Mesenchymal stem cell (in vitro differentiated cells and primary cell): ENCODE results near the gene GALNT13.

ENCODE experiments used
- DNase-seq: peaks from one replicate; pipeline ENCODE4 v3.0.0-alpha.2; 2013
- H2AFZ ChIP-seq: one replicate; pipeline ENCODE4 v1.6.1; 2013; ENCODE audit warnings: low read depth, mild to moderate bottlenecking, control low read depth, inconsistent platforms, low read length, moderate library complexity
- H2AK5ac ChIP-seq: 2 replicates; pipeline ENCODE4 v1.6.1; 2013; ENCODE audit warnings: low read length, moderate library complexity, mild to moderate bottlenecking, inconsistent platforms; ENCODE audit not compliant: severe bottlenecking
- H2BK120ac ChIP-seq: one replicate; pipeline ENCODE4 v1.6.1; 2013; ENCODE audit warnings: low read depth, mild to moderate bottlenecking, inconsistent platforms, low read length, moderate library complexity
- H2BK12ac ChIP-seq, 2 experiments: one replicate each; pipeline ENCODE4 v1.6.1; 2013; ENCODE audit warnings: inconsistent platforms in 2 of 2, low read length in 2 of 2, mild to moderate bottlenecking in 2 of 2, moderate library complexity in 2 of 2, control low read depth in 1 of 2
- H2BK15ac ChIP-seq: one replicate; pipeline ENCODE4 v1.6.1; 2013; ENCODE audit warnings: mild to moderate bottlenecking, low read depth, inconsistent platforms; ENCODE audit not compliant: poor library complexity, severe bottlenecking
- H2BK5ac ChIP-seq: 2 replicates; pipeline ENCODE4 v1.6.1; 2013; ENCODE audit warnings: low read depth, mild to moderate bottlenecking, low read length, control low read depth, inconsistent platforms; ENCODE audit not compliant: poor library complexity, severe bottlenecking
- H3K14ac ChIP-seq, 2 experiments: one replicate each; pipeline ENCODE4 v1.6.1; 2013; ENCODE audit warnings: inconsistent platforms in 2 of 2, low read length in 2 of 2, control low read depth in 1 of 2, mild to moderate bottlenecking in 1 of 2, moderate library complexity in 1 of 2
- H3K18ac ChIP-seq, 2 experiments: one replicate each; pipeline ENCODE4 v1.6.1; 2013; ENCODE audit warnings: inconsistent platforms in 2 of 2, low read length in 2 of 2, control low read depth in 1 of 2, low read depth in 1 of 2, mild to moderate bottlenecking in 1 of 2
- H3K23ac ChIP-seq, 2 experiments: one replicate each; pipeline ENCODE4 v1.6.1; 2013; ENCODE audit warnings: inconsistent platforms in 2 of 2, low read length in 2 of 2, mild to moderate bottlenecking in 2 of 2, moderate library complexity in 2 of 2, control low read depth in 1 of 2
- H3K27ac ChIP-seq: 2 replicates; pipeline ENCODE4 v1.5.1; 2013; ENCODE audit warnings: mild to moderate bottlenecking, moderate library complexity, low read length, control low read depth, inconsistent platforms; ENCODE audit not compliant: poor library complexity, severe bottlenecking
- H3K27me3 ChIP-seq, 2 experiments: 2 replicates each; pipeline versions ENCODE4 v1.6.1 to v1.7.0; 2013; ENCODE audit warnings: low read length in 2 of 2, mild to moderate bottlenecking in 2 of 2, moderate library complexity in 2 of 2, control low read depth in 1 of 2, inconsistent platforms in 1 of 2; ENCODE audit not compliant: control insufficient read depth in 1 of 2, insufficient read depth in 1 of 2
- H3K36me3 ChIP-seq, 2 experiments: 2 replicates each; pipeline versions ENCODE4 v1.6.1 to v1.7.0; 2013; ENCODE audit warnings: low read length in 2 of 2, control low read depth in 1 of 2, inconsistent platforms in 1 of 2, low read depth in 1 of 2, mild to moderate bottlenecking in 1 of 2; ENCODE audit not compliant: insufficient read depth in 2 of 2, control insufficient read depth in 1 of 2
- H3K4ac ChIP-seq, 2 experiments: one replicate each; pipeline ENCODE4 v1.6.1; 2013; ENCODE audit warnings: inconsistent platforms in 2 of 2, low read length in 2 of 2, mild to moderate bottlenecking in 2 of 2, moderate library complexity in 2 of 2, control low read depth in 1 of 2, low read depth in 1 of 2
- H3K4me1 ChIP-seq: 2 replicates; pipeline ENCODE4 v1.6.1; 2013; ENCODE audit warnings: low read depth, low read length, control low read depth; ENCODE audit not compliant: control insufficient read depth, insufficient read depth
- H3K4me2 ChIP-seq: 2 replicates; pipeline ENCODE4 v1.6.1; 2013; ENCODE audit warnings: low read length, mild to moderate bottlenecking, inconsistent platforms; ENCODE audit not compliant: poor library complexity, severe bottlenecking
- H3K4me3 ChIP-seq, 2 experiments: 2 replicates each; pipeline versions ENCODE4 v1.5.1 to v1.7.0; 2013; ENCODE audit warnings: low read length in 2 of 2, mild to moderate bottlenecking in 2 of 2, control low read depth in 1 of 2, low read depth in 1 of 2; ENCODE audit not compliant: insufficient read depth in 1 of 2
- H3K79me1 ChIP-seq: replicated peaks from 2 replicates; pipeline ENCODE4 v1.6.1; 2013; ENCODE audit warnings: mild to moderate bottlenecking, control low read depth, low read length, inconsistent platforms; ENCODE audit not compliant: poor library complexity, severe bottlenecking
- H3K9ac ChIP-seq: 2 replicates; pipeline ENCODE4 v1.7.0; 2013; ENCODE audit warnings: mild to moderate bottlenecking, low read length, moderate library complexity
- H3K9me3 ChIP-seq: 2 replicates; pipeline ENCODE4 v1.7.0; 2013; ENCODE audit warnings: mild to moderate bottlenecking, low read length; ENCODE audit not compliant: control insufficient read depth
- H4K8ac ChIP-seq: one replicate; pipeline ENCODE4 v1.6.1; 2013; ENCODE audit warnings: inconsistent platforms, mild to moderate bottlenecking, low read length, moderate library complexity
- H4K91ac ChIP-seq: one replicate; pipeline ENCODE4 v1.6.1; 2013; ENCODE audit warnings: mild to moderate bottlenecking, low read length, inconsistent platforms
- WGBS: methylation state at CpG from one replicate; pipeline ENCODE4 v1.1.7; 2013; ENCODE audit warnings: mixed read lengths; 5-methylcytosine and 5-hydroxymethylcytosine counted together

The GALNT13 gene

GRCh38 chr2:154459286-154459685 is 587.6 kb downstream of the GALNT13 start:
- no peak overlapping the region for H2BK15ac ChIP-seq
- no peak overlapping the region for H2BK5ac ChIP-seq
- no peak overlapping the region for H3K23ac ChIP-seq
- no peak for DNase-seq
- H3K9me3 ChIP-seq: no peaks in the 10 kb centered on the region
- H3K4ac ChIP-seq: no peak overlapping the region
- H3K9ac ChIP-seq: no peak overlapping the region
- H2AK5ac ChIP-seq: no peak overlapping the region
- no peak overlapping the region for H2BK120ac ChIP-seq
- H3K79me1 ChIP-seq: no peaks in the 10 kb centered on the region
- no peak overlapping the region for H2BK12ac ChIP-seq
- no peaks in the 10 kb centered on the region for H3K36me3 ChIP-seq
- no peak overlapping the region for H4K91ac ChIP-seq
- H3K4me1 ChIP-seq: no peaks in the 10 kb centered on the region
- no peak overlapping the region for H3K4me3 ChIP-seq
- H3K14ac ChIP-seq: no peak overlapping the region
- no peaks in the 10 kb centered on the region for H3K27me3 ChIP-seq
- H3K18ac ChIP-seq: no peak overlapping the region
- H3K4me2 ChIP-seq: no peak overlapping the region
- no peak overlapping the region for H3K27ac ChIP-seq
- H2AFZ ChIP-seq: no peak overlapping the region
- H4K8ac ChIP-seq: no peak overlapping the region

- Histone ChIP-seq H3K9me3 (no peaks in the 10 kb centered on the region), H4K91ac (no peak overlapping the region)
- 61% methylated on average over 4 of the region's 5 CpGs for WGBS
These were observed 590.9 kb downstream of the GALNT13 start for GRCh38 chr2:154462634-154463033.

GRCh38 chr2:154466226-154466625 is 594.5 kb downstream of the GALNT13 start:
- Histone ChIP-seq H3K4ac (no peak overlapping the region), H3K27me3 (no peaks in the 10 kb centered on the region), H2BK120ac (no peak overlapping the region), H4K8ac (no peak overlapping the region), H3K36me3 (no peaks in the 10 kb centered on the region), H3K18ac (no peak overlapping the region), H3K4me1 (no peaks in the 10 kb centered on the region), H4K91ac (no peak overlapping the region), H2AK5ac (no peak overlapping the region), H3K27ac (no peak overlapping the region), H2BK12ac (no peak overlapping the region), H3K4me3 (no peak overlapping the region), H2BK15ac (no peak overlapping the region), H3K9me3 (no peaks in the 10 kb centered on the region), H3K79me1 (no peaks in the 10 kb centered on the region), H3K9ac (no peak overlapping the region), H3K23ac (no peak overlapping the region), H2BK5ac (no peak overlapping the region), H2AFZ (no peak overlapping the region), H3K14ac (no peak overlapping the region), H3K4me2 (no peak overlapping the region)
- DNase-seq: no peak
- WGBS: 89% methylated on average over 2 of the region's 4 CpGs

More at GRCh38 chr2:154462634-154463033, 590.9 kb downstream of the GALNT13 start:
- H3K79me1 ChIP-seq: no peaks in the 10 kb centered on the region
- H3K36me3 ChIP-seq: no peaks in the 10 kb centered on the region
- H3K27me3 ChIP-seq: no peaks in the 10 kb centered on the region
- H2BK12ac ChIP-seq: no peak overlapping the region
- no peak overlapping the region for H4K8ac ChIP-seq
- no peak overlapping the region for H3K23ac ChIP-seq
- no peak overlapping the region for H2BK120ac ChIP-seq
- no peak overlapping the region for H2AK5ac ChIP-seq
- no peak overlapping the region for H3K14ac ChIP-seq
- H2BK5ac ChIP-seq: no peak overlapping the region
- no peak for DNase-seq
- H2BK15ac ChIP-seq: no peak overlapping the region
- no peak overlapping the region for H2AFZ ChIP-seq
- no peak overlapping the region for H3K27ac ChIP-seq
- H3K18ac ChIP-seq: no peak overlapping the region
- H3K4ac ChIP-seq: no peak overlapping the region
- no peak overlapping the region for H3K9ac ChIP-seq
- H3K4me3 ChIP-seq: no peak overlapping the region
- no peaks in the 10 kb centered on the region for H3K4me1 ChIP-seq
- no peak overlapping the region for H3K4me2 ChIP-seq

GRCh38 chr2:154470376-154470775 is 598.7 kb downstream of the GALNT13 start:
- H3K36me3 ChIP-seq: no peaks in the 10 kb centered on the region

More at GRCh38 chr2:154470376-154470775, 598.7 kb downstream of the GALNT13 start:
- Histone ChIP-seq H2BK5ac (no peak overlapping the region), H3K79me1 (no peaks in the 10 kb centered on the region), H3K9ac (no peak overlapping the region), H3K23ac (no peak overlapping the region), H3K14ac (no peak overlapping the region), H3K4me2 (no peak overlapping the region), H3K9me3 (peaks cover 4% of the 10 kb centered on the region), H2AFZ (no peak overlapping the region), H2AK5ac (no peak overlapping the region), H3K27ac (peak overlapping the region; percentile 59), H3K27me3 (no peaks in the 10 kb centered on the region), H3K18ac (no peak overlapping the region), H2BK120ac (no peak overlapping the region), H3K4me3 (no peak overlapping the region), H2BK15ac (no peak overlapping the region), H3K4ac (no peak overlapping the region), H4K8ac (no peak overlapping the region), H2BK12ac (no peak overlapping the region), H4K91ac (no peak overlapping the region), H3K4me1 (no peaks in the 10 kb centered on the region)
- DNase-seq: no peak
- WGBS: 81% methylated on average over 2 of the region's 2 CpGs
